Activated CD8-positive, alpha-beta memory T cell treated with anti-CD3 and anti-CD28 coated beads, Interleukin-2, amount 50 U/mL, for 48 hours (primary cell): ENCODE measurements around the gene CELSR2.

Source experiments
- DNase-seq: peaks from one replicate; pipeline ENCODE4 v3.0.0-alpha.2; 2020

Gene CELSR2

DNA sequence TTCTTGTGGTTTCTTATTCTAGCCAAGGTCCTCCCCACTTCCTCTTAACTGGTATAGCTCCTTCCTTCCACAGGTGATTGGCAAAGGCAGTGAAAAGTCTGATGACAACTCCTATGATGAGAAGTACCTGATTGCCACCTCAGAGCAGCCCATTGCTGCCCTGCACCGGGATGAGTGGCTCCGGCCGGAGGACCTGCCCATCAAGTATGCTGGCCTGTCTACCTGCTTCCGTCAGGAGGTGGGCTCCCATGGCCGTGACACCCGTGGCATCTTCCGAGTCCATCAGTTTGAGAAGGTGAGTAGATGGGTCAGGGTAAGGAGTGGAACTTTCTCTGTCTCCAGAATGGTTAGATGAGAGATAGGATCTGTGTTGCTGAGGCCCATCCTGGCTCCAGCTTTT lies 14.2 kb upstream of the CELSR2 start:
- DNase-seq, result no peak

DNA sequence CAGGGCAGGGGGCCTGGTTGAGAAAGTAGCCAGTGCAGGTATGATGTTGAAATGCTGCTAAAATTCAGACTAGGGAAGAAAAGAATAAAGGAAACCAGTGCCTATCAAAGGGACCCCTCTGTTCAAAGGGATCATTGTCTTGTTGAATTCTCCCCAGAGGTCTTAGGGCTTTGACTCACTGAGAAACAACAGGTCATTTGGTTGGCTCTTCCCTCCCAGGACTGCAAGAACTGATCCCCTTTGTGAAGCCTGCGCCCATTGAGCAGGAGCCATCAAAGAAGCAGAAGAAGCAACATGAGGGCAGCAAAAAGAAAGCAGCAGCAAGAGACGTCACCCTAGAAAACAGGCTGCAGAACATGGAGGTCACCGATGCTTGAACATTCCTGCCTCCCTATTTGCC lies 11.8 kb upstream of the CELSR2 start:
- DNase-seq, result no peak

DNA sequence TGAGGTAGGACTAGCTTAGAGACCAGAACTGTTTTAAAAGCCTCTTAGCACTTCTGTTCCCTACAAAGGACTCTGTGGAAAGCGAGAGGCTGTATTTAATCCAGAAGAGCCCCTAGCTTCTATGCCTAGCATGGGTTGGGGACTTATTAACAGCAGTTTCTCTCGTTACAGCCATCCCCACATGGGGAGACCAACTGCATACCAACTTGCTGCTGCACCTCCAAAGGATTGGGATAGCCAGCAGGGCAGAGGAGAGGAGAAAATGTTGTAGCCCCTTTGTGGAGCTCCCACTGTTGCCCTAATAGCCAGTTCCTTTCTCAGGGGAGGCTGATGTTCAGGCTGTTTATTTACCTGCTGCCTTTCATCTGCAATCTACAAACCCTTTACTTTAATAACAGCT lies 11.0 kb upstream of the CELSR2 start:
- DNase-seq, result no peak

DNA sequence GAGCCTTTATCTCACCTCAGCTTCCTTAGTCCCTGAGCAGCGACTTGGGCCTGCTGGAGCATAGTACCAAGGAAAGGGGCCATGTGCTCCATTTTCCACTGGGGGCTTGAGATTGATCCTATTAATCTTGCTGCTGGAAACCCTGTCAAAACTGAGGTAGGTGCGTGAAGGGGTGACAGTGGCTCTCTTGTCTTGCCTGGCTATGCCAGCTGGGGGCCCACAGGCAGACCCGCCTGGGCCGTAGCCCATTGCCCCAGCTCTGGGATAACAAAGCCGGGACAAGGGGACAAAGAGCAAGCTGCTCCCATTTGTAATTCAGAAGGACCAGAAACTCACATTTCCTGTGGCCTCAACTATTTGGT lies 10.3 kb upstream of the CELSR2 start:
- no peak for DNase-seq

DNA sequence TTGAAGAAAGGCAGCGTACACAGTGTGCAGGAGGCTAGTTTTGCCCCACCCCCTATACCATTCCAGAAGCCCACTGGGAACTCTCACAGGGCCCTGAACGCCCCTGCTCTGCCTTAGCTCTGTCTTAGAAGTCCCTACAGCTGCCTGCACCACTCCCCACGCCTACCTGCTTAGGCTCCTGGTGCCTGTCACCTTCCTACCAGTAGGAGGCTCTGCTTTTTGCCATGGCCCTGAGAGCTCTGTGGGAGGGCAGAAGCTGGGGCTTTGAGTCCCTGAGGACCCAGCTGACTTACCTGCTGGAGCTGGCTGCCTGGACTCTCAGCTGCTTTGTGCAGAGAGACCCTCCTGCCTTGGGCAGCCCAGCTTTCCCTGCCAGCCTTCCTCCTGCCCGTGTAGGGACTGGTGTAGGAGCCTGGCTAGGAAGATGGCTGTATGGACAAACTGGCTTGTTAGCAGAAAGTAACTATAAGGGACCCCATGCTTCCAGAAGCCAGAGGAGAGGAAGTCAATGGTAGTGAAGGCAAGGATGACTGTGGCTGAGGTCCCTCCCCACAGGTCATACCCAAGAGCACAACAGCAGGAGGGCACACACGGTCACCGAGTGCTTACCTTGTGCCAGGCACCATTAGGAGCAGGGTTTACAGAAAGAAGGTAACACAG lies 9.8 kb upstream of the CELSR2 start:
- DNase-seq, result no peak

DNA sequence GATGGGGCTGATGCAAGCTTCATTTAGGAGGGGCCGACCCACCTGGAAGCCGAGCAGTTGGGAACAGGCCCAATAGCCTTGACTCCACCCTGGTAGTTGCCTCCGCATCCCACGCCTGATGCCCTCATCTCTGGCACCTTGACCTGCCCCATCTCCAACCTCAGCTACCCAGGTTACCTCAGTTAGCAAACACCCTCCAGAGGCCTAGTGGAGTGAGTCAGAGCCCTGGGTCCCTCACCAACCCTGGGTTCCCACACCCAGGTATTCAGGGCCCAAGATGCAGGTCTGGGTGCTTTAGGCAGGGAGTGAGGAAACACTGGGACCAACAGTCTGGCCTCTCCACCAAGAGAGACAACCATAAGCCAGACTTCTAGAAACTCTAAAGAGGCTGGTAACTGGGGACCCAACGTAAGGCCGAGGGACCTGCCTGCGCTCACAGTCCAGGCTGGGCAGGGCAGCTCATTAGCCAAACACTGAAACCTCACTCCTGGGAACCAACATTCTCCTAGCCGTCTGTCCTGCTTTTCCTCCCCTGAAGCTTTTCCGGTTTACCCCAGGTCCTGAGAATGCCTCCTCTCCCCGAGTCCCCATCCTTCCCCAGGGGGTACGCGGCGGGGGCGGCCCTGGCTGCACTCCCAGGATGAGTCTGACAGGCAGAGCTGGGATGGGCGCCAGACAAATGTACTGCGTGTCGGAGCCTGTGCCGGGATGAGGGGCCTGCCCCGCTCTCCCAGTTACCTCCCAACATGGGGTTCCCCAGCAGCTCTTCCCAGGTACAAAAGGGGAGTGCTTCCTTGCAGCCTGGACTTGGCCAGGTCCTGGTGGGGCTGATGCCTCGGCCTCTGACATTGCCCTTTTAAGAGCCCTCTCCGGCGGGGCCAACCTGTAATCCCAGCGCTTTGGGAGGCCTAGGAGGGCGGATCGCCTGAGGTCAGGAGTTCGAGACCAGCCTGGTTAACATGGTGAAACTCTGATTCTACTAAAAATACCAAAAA lies 8.9 kb upstream of the CELSR2 start:
- DNase-seq, result no peak

DNA sequence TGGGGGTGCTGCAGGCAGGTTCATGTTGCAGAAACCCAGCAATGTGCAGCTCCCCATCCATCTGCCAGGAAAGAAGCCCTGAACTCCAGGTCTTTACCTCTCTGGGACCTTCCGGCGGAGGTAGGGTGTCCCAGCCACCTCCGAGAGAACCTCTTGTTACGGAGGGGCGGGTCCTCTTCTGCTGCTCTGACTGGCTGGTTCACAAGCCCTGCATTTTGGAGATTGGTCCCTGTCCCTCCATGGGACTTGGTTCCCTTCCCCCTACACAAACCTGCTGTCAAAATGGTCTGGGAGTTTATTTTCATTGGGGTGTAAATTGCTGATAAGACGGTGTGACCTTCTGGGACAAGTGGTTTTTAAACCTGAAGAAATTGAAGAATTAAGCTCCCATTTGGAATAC lies 8.0 kb upstream of the CELSR2 start:
- no peak for DNase-seq

DNA sequence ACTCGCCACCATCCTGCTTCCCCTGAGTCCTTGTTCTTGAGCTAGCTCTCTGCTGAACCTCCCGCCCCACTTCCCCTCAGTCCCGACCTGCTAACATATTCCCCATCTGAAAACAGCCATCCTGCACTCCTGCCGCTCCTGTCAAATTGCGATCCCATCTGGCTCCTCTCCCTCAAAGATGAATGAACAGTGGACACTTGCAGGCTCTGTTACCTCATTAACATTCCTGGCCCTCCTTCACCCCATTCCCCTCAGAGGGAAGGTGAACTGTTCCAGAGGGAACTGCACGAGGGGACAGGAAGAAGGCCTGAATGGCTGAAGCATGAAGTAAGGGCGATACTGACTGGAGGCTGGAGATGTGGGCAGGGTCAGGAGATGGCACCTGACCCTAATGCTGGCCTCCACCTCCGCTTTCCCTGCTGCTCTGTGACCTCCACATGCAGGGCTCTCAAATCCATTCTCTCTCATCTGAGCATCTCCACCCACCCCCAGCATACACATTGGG lies 7.4 kb upstream of the CELSR2 start:
- DNase-seq, result no peak

DNA sequence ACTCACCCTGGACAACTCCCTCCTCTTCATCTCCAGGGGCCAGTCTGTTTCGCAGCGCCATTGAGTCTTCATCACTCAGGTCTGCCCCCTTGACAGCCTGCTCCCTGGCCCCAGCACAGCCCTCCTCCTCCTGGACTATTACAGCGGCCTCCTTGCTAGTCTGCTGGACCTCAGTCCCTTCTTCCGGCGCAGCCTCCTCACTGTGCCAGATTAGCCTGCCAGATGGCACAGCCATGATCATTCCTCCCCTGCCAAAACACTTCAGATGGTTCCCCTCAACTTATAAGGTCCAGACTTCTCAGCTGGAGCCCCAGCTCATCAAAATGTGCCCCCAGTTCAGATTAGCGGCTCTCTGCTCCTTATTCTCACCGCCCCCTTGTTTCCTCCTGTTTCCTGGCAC lies 7.0 kb upstream of the CELSR2 start:
- peak; percentile 48 for DNase-seq

DNA sequence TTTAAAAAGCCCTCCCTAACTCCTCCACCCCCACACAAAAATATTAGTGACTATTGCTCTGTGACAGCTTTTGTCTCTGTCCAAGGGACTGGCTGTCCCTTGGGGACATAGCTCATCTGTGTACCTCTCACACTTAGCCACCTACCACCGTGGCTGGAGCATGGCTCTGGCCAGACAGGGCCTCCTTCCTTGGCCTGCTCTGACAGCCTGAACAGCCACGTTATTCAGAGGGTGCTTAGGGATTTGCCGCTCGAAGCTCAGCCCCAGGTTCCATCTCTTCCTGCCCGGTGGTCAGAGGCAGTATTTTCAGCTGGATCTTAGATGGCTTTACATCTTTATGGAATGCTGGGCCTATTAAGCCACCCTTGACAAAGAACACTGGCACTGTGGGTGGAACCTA lies 6.1 kb upstream of the CELSR2 start:
- DNase-seq, result no peak

DNA sequence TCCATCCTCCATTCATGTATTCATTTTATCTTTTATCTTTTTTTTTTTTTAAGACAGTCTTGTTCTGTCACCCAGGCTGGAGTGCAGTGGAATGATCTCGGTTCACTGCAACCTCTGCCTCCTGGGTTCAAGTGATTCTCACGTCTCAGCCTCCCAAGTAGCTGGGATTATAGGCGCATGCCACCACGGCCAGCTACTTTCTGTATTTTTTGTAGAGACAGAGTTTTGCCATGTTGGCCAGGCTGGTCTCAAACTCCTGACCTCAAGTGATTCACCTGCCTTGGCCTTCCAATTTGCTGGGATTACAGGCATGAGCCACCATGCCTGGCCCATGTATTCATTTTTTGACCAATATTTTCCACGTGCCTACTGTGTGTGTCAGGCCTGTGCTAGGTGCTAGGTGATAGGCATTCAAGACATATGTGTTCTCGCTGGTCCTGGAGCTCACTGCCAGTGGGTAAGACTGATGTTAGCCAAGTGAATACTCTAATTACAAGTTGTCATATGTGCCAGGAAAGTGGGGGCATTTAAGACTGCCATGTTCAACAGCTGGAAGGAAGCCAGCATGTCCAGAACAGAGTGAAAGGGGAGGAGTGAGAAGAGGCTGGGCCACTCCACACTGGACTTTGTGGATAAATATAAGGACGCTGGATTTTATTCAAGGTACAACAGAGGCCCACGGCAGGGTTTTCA lies 5.3 kb upstream of the CELSR2 start:
- no peak for DNase-seq

DNA sequence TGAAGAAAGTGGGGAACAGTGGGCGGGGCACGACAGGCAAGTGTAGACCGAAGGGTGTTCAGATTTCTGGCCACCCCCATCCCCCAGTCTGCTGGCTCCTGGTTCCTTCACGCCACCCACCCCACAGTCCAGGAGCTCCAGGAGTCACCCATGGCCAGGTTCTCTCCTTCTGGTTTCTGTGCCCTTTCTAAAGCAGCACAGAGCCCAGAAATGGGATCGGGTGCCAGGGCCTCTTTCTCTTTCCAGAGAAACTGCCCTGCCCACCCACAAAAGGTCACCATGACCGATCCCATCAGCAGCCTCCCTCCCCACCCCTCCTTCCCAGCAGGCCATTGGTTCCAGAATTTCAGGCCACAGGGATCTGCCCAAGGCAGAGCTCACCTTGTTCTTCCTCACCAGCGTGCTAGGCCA lies 3.2 kb upstream of the CELSR2 start:
- DNase-seq, result no peak

DNA sequence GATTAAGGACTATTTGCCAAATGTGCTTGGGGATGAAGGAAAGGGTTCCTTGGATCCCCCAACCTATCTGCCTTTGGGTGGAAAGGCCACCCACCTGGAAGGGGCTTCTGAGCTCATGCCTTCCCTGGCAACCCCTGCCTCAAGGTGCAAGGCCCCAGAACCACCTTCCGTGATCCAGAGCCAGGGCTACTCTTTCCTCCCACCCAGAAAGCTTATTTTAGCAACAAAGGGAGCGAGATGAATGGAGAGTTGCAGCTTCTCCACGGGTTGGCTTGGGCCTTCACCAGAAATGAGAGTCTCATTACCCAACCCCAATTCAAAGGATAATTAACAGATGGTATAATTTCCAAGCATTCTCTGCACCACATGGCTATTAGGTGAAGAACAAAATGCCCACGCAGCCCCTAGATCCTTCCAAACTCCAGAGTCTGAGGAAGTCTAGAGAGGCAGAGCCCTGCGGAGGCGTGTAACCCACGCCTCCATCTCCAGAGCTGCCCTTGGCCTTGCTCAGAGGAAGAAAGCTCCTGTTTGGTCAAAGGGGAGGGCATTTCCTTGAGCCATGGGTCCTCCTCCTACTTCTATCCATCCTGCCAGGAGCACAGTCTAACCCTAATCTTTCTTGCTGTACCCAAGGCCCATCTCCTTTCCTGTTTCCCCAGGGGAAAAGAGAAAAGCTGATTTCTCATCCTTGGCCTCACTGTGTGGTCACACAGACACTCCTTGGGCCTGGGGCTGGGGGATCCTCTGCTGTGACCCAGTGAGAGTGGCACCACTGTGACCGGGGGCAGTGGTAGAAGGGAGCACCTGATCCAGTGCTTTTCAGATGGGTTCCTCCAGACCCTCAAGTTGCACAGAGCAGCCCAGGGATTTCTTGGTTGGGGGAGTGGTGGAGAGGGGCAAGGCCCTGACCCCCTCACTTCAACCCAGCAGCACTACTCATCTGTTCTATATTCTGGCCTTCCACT lies 1.7 kb upstream of the CELSR2 start:
- no peak for DNase-seq

DNA sequence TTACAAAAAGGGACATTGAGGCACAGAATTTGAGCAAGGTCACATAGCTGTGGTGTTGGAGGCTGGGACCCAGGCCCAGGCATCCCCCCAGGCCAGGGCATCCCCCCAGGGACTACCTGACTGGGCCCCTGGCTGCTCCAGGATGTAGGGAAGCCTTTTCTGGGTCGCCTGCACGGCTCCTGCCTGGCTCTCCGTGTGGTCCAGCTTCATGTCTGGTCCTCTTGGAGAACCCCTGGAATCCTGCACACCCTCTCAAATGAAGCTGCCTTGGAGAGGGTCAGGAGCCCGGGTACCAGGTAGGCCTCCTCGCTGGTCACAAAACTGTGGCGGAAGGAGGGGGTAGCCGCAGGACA lies 919 bp upstream of the CELSR2 start:
- no peak for DNase-seq

DNA sequence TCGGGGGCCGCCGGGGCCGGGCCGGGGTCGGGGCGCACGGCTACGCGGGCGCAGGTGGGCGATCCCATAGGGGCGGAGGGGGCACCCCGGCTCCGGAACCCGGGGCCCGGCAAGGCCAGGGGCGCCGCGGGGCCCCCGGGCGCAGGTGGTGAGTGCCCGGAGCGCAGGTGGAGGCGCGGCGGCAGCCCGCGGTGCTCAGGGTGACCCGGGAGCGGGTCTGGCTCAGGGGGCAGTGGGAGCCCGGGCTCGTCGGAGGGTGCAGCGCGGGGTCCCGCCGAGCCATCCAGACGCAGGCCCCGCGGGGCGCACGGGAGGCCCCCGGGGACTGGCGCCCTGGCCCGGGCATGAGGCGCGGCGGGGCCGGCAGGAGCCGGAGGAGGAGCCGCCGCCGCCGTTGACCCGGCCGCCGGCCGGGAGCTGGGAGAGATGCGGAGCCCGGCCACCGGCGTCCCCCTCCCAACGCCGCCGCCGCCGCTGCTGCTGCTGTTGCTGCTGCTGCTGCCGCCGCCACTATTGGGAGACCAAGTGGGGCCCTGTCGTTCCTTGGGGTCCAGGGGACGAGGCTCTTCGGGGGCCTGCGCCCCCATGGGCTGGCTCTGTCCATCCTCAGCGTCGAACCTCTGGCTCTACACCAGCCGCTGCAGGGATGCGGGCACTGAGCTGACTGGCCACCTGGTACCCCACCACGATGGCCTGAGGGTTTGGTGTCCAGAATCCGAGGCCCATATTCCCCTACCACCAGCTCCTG lies 489 bp downstream of the CELSR2 start:
- DNase-seq, result no peak

DNA sequence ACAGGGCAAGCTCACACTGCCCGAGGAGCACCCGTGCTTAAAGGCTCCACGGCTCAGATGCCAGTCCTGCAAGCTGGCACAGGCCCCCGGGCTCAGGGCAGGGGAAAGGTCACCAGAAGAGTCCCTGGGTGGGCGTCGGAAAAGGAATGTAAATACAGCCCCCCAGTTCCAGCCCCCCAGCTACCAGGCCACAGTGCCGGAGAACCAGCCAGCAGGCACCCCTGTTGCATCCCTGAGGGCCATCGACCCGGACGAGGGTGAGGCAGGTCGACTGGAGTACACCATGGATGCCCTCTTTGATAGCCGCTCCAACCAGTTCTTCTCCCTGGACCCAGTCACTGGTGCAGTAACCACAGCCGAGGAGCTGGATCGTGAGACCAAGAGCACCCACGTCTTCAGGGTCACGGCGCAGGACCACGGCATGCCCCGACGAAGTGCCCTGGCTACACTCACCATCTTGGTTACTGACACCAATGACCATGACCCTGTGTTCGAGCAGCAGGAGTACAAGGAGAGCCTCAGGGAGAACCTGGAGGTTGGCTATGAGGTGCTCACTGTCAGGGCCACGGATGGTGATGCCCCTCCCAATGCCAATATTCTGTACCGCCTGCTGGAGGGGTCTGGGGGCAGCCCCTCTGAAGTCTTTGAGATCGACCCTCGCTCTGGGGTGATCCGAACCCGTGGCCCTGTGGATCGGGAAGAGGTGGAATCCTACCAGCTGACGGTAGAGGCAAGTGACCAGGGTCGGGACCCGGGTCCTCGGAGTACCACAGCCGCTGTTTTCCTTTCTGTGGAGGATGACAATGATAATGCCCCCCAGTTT lies 1.3 kb downstream of the CELSR2 start:
- no peak for DNase-seq

DNA sequence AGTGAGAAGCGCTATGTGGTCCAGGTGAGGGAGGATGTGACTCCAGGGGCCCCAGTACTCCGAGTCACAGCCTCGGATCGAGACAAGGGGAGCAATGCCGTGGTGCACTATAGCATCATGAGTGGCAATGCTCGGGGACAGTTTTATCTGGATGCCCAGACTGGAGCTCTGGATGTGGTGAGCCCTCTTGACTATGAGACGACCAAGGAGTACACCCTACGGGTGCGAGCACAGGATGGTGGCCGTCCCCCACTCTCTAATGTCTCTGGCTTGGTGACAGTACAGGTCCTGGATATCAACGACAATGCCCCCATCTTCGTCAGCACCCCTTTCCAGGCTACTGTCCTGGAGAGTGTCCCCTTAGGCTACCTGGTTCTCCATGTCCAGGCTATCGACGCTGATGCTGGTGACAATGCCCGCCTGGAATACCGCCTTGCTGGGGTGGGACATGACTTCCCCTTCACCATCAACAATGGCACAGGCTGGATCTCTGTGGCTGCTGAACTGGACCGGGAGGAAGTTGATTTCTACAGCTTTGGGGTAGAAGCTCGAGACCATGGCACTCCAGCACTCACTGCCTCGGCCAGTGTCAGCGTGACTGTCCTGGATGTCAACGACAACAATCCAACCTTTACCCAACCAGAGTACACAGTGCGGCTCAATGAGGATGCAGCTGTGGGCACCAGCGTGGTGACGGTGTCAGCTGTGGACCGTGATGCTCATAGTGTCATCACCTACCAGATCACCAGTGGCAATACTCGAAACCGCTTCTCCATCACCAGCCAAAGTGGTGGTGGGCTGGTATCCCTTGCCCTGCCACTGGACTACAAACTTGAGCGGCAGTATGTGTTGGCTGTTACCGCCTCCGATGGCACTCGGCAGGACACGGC lies 2.2 kb downstream of the CELSR2 start:
- no peak for DNase-seq

DNA sequence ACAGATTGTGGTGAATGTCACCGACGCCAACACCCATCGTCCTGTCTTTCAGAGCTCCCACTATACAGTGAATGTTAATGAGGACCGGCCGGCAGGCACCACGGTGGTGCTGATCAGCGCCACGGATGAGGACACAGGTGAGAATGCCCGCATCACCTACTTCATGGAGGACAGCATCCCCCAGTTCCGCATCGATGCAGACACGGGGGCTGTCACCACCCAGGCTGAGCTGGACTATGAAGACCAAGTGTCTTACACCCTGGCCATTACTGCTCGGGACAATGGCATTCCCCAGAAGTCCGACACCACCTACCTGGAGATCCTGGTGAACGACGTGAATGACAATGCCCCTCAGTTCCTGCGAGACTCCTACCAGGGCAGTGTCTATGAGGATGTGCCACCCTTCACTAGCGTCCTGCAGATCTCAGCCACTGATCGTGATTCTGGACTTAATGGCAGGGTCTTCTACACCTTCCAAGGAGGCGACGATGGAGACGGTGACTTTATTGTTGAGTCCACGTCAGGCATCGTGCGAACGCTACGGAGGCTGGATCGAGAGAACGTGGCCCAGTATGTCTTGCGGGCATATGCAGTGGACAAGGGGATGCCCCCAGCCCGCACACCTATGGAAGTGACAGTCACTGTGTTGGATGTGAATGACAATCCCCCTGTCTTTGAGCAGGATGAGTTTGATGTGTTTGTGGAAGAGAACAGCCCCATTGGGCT lies 3.0 kb downstream of the CELSR2 start:
- no peak for DNase-seq
